NCI-H748 (cell line): ENCODE data around the gene DOK7.

Experiments used
- DNase-seq: peaks from one replicate; lab custom pipeline; 2025; ENCODE audit not compliant: unreplicated experiment; lab: John Stamatoyannopoulos, UW

Gene DOK7

GRCh38 chr4:3485886-3486540 is 22.9 kb downstream of the DOK7 start:
- no peak for DNase-seq

- DNase-seq: no peak
Observed at GRCh38 chr4:3486541-3487540, 23.7 kb downstream of the DOK7 start.

GRCh38 chr4:3487861-3488260 is 24.8 kb downstream of the DOK7 start:
- DNase-seq: no peak

GRCh38 chr4:3488820-3489219 is 25.7 kb downstream of the DOK7 start:
- DNase-seq: no peak

- DNase-seq: peak; percentile 0
Observed at GRCh38 chr4:3489451-3489962, 26.4 kb downstream of the DOK7 start.

- DNase-seq: no peak
Observed at GRCh38 chr4:3491681-3492405, 28.7 kb downstream of the DOK7 start.

GRCh38 chr4:3492741-3493719 is 29.9 kb downstream of the DOK7 start:
- no peak for DNase-seq

GRCh38 chr4:3493720-3494461 is 30.8 kb downstream of the DOK7 start:
- DNase-seq: no peak

- no peak for DNase-seq
Observed at GRCh38 chr4:3494462-3494871, 31.4 kb downstream of the DOK7 start.

GRCh38 chr4:3495204-3495975 is 32.3 kb downstream of the DOK7 start:
- no peak for DNase-seq

- no peak for DNase-seq
Observed at GRCh38 chr4:3496021-3496420, 32.9 kb downstream of the DOK7 start.

- no peak for DNase-seq
Observed at GRCh38 chr4:3497095-3497494, 34.0 kb downstream of the DOK7 start.

- no peak for DNase-seq
Observed at GRCh38 chr4:3497523-3498389, 34.6 kb downstream of the DOK7 start.

GRCh38 chr4:3498407-3498806 is 35.3 kb downstream of the DOK7 start:
- DNase-seq: no peak

- DNase-seq: peak; percentile 7
Observed at GRCh38 chr4:3498901-3499510, 35.9 kb downstream of the DOK7 start.

GRCh38 chr4:3499710-3500109 is 36.6 kb downstream of the DOK7 start:
- no peak for DNase-seq

GRCh38 chr4:3500111-3500510 is 37.0 kb downstream of the DOK7 start:
- no peak for DNase-seq
